A673 (cell line): ENCODE results near the gene ETFB.

ENCODE experiments used
- CTCF ChIP-seq: fragments of 300-800, 200-600 bp; sonication (generic); conservative IDR thresholded peaks from 2 replicates; pipeline ENCODE4 v1.5.1; 2017; ENCODE audit warnings: low read depth, mild to moderate bottlenecking, antibody characterized with exemption, low read length, moderate library complexity, mixed read lengths
- EZH2 ChIP-seq: fragments of 200-600 bp; sonication (generic); IDR thresholded peaks from 2 replicates; pipeline ENCODE4 v1.6.1; 2017; ENCODE audit warnings: borderline replicate concordance, low read depth, mild to moderate bottlenecking, mixed read lengths, antibody characterized with exemption, low read length; ENCODE audit not compliant: poor library complexity, severe bottlenecking

DNA sequence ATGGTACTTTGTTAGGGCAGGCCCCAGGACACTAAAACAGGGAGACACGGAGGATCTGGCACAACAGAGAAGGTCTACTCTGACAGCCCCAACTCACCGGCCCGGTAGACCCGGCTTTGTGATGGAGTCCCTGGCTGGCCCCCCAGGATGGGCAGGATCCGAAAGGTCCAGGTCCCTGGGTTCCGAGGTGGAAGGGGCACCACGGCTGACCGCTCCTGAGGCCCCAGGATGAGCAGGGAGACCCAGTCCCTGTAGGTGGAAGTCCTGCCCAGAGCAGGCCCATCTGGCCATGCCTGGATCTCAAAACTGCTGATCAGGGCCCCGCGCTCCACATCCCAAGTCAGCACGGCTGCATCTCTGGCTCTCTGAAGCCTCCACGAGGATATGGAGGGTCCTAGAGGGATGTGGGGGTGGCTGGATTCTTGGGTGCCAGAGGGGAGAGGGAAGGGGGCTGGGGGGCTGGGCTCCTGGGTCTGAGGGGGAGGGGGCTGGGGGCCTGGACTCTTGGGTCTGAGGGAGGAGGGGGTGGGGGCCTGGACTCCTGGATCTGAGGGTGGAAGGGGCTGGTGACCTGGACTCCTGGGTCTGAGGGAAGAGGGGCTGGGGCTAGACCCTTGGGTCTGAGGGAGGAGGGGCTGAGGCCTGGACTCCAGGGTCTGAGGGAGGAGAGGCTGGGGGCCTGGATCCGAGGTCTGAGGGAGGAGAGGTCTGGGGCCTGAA is 28.9 kb downstream of the ETFB start:
- TF ChIP-seq CTCF, result no peak
- TF ChIP-seq EZH2, result no peak
